IMR-90 (cell line): ENCODE results near the gene IL12RB1.

Experiments
- BHLHE40 ChIP-seq: fragments of 150-350 bp; IDR thresholded peaks from 2 replicates; pipeline ENCODE4 v1.6.1; 2016; ENCODE audit warnings: mild to moderate bottlenecking, low read depth, low read length
- CTCF ChIP-seq: conservative IDR thresholded peaks from 2 replicates; pipeline ENCODE4 v1.5.1; 2012; ENCODE audit warnings: mild to moderate bottlenecking, low read depth, low read length, improper control_type of control experiment
- MAZ ChIP-seq: IDR thresholded peaks from 2 replicates; pipeline ENCODE4 v1.6.1; 2012; ENCODE audit warnings: low read depth, mild to moderate bottlenecking, low read length, improper control_type of control experiment, moderate library complexity, borderline replicate concordance
- MXI1 ChIP-seq: IDR thresholded peaks from 2 replicates; pipeline ENCODE4 v1.6.1; 2012; ENCODE audit warnings: low read depth, mild to moderate bottlenecking, low read length, moderate library complexity, borderline replicate concordance
- POLR2A ChIP-seq: IDR thresholded peaks from 2 replicates; pipeline ENCODE4 v1.6.1; 2012; ENCODE audit warnings: mild to moderate bottlenecking, low read depth, low read length
- RAD21 ChIP-seq: IDR thresholded peaks from 2 replicates; pipeline ENCODE4 v1.6.1; 2012; ENCODE audit warnings: low read length, improper control_type of control experiment
- SMC3 ChIP-seq: fragments of 150-350 bp; IDR thresholded peaks from 2 replicates; pipeline ENCODE4 v1.6.1; 2016; ENCODE audit warnings: low read depth, mild to moderate bottlenecking, antibody characterized with exemption, low read length, moderate library complexity
- USF2 ChIP-seq: fragments of 150-350 bp; IDR thresholded peaks from 2 replicates; pipeline ENCODE4 v1.6.1; 2017; ENCODE audit warnings: mild to moderate bottlenecking, antibody characterized with exemption, low read length, low read depth

- TF ChIP-seq CTCF (no peak), POLR2A (no peak), SMC3 (no peak), MXI1 (no peak), USF2 (no peak), RAD21 (no peak), MAZ (no peak), BHLHE40 (no peak)
Measured at GRCh38 chr19:18090545-18091216, 3.9 kb upstream of the IL12RB1 start.
